Measurements from ENCODE around the gene MACROD2.

MACROD2 gene

GRCh38 chr20:15756002-15756753 lies 1760.9 kb downstream of the MACROD2 start:
- H3K27ac ChIP-seq = no peak overlapping the region
- TF ChIP-seq ZFX (IDR thresholded peaks at IDR 0.05) (no peak), CTCF (conservative IDR thresholded peaks at IDR 0.05) (no peak)

GRCh38 chr20:15756754-15757115 lies 1761.4 kb downstream of the MACROD2 start:
- H3K27ac ChIP-seq = no peak overlapping the region
- no peak for TF ChIP-seq ZFX (IDR thresholded peaks at IDR 0.05)
- TF ChIP-seq CTCF (conservative IDR thresholded peaks at IDR 0.05) = no peak

- no peak overlapping the region for H3K27ac ChIP-seq
- TF ChIP-seq ZFX (IDR thresholded peaks at IDR 0.05) = no peak
- no peak for TF ChIP-seq CTCF (conservative IDR thresholded peaks at IDR 0.05)
These were observed 1764.3 kb downstream of the MACROD2 start for GRCh38 chr20:15759594-15759993.

GRCh38 chr20:15760001-15760621 lies 1764.8 kb downstream of the MACROD2 start:
- H3K27ac ChIP-seq = no peak overlapping the region
- TF ChIP-seq CTCF (conservative IDR thresholded peaks at IDR 0.05) (no peak), ZFX (IDR thresholded peaks at IDR 0.05) (no peak)

- H3K27ac ChIP-seq = no peak overlapping the region
- no peak for TF ChIP-seq ZFX (IDR thresholded peaks at IDR 0.05)
These were observed 1768.0 kb downstream of the MACROD2 start for GRCh38 chr20:15763366-15763765.

- no peak overlapping the region for H3K27ac ChIP-seq
- TF ChIP-seq CTCF (conservative IDR thresholded peaks at IDR 0.05) = no peak
- no peak for TF ChIP-seq ZFX (IDR thresholded peaks at IDR 0.05)
These were observed 1772.3 kb downstream of the MACROD2 start for GRCh38 chr20:15767586-15767985.

GRCh38 chr20:15767999-15768741 lies 1772.9 kb downstream of the MACROD2 start:
- TF ChIP-seq ZFX (IDR thresholded peaks at IDR 0.05) (no peak), CTCF (conservative IDR thresholded peaks at IDR 0.05) (no peak)
- H3K27ac ChIP-seq = no peak overlapping the region
